IPS-15b (cell line): ENCODE measurements around the gene CDRT15.

Experiments used
- H3K27me3 ChIP-seq: one replicate; pipeline ENCODE4 v1.6.1; 2013; ENCODE audit warnings: low read length; ENCODE audit not compliant: control insufficient read depth, insufficient read depth
- H3K36me3 ChIP-seq: one replicate; pipeline ENCODE4 v1.6.1; 2013; ENCODE audit warnings: low read length; ENCODE audit not compliant: control insufficient read depth, insufficient read depth
- H3K4me1 ChIP-seq: one replicate; pipeline ENCODE4 v1.6.1; 2013; ENCODE audit warnings: mild to moderate bottlenecking, low read length; ENCODE audit not compliant: control insufficient read depth, insufficient read depth
- H3K4me3 ChIP-seq: one replicate; pipeline ENCODE4 v1.5.1; 2013; ENCODE audit warnings: low read depth, low read length
- H3K9ac ChIP-seq: one replicate; pipeline ENCODE4 v1.6.1; 2013; ENCODE audit warnings: low read depth, mild to moderate bottlenecking, low read length
- H3K9me3 ChIP-seq: one replicate; pipeline ENCODE4 v1.6.1; 2013; ENCODE audit warnings: mild to moderate bottlenecking, low read length; ENCODE audit not compliant: control insufficient read depth, insufficient read depth

The CDRT15 gene

DNA sequence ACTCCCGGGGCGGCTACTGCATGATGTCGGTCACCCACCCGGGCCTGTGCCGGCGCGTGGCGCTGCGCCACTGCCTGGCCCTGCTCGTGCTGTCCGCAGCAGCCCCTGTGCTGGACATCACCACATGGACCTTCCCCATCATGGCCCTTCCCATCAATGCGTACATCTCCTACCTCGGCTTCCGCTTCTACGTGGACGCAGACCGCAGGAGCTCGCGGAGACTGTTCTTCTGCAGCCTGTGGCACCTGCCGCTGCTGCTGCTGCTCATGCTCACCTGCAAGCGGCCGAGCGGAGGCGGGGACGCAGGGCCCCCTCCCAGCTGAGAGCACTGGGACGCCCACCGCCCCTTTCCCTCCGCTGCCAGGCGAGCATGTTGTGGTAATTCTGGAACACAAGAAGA, 29.8 kb downstream of the CDRT15 start:
- Histone ChIP-seq H3K9ac (no peak overlapping the region), H3K27me3 (no peaks in the 10 kb centered on the region), H3K4me3 (no peak overlapping the region), H3K36me3 (no peaks in the 10 kb centered on the region), H3K4me1 (no peaks in the 10 kb centered on the region), H3K9me3 (no peaks in the 10 kb centered on the region)

DNA sequence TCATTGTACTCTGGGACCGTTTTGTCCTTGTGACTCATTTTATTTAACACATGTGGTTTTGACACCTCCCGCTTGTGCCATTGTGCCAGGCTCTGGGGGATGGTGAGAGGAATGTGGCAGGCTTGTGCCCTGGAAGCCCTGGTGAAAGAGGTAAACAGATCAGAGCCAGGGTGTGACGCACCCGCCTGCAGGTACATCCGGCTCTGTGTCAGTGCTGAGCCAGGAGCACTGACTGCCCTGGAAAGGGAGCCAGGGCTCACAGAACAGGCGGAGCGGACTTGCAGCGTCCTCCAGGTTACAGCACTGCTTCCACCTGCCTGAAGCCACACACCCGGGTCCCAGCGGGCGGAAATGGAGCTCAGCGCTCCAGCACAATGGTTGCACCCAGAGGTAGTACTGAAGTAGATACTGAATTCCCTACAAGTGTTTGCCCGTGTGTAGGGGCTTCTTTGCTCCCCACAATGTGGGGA, 30.6 kb downstream of the CDRT15 start:
- no peak overlapping the region for H3K4me3 ChIP-seq
- no peaks in the 10 kb centered on the region for H3K4me1 ChIP-seq
- no peak overlapping the region for H3K9ac ChIP-seq
- no peaks in the 10 kb centered on the region for H3K36me3 ChIP-seq
- H3K9me3 ChIP-seq, result no peaks in the 10 kb centered on the region
- no peaks in the 10 kb centered on the region for H3K27me3 ChIP-seq

DNA sequence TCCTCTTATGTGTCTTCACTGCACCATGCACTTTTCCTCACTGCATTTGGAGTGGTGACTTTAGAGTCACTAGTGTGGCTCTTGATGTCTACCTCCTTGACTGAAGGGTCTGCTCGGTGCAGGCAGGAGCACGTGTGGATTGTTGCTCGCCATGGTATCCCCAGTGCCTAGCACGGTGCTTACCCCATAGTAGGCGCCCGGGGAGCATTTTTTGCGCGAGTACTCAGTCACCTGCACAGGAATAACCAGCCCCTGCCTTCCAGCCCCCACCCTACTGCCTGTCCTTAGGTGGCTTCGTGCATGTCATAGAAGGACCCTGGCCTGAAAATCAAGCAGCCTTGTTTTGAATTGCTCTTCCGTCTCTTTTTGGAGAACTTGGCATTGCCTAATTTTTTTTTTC, 31.3 kb downstream of the CDRT15 start:
- no peaks in the 10 kb centered on the region for H3K27me3 ChIP-seq
- H3K36me3 ChIP-seq, result no peaks in the 10 kb centered on the region

DNA sequence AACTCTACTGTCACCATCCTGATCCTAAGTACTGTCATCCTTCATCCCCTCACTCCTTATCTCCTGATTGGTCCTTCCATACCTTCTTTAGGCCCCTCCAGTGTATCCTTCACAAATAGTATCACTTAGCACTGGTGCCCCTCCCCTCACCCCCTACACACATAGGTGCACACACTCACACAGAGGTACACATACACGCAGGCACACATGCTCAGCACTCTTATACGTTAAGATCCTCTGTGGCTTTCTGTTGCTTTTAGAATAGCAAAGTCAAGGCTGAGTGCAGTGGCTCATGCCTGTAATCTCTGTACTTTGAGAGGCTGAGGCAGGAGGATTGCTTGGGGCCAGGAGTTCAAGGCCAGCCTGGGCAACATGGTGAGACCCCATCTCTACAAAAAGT, 32.1 kb downstream of the CDRT15 start:
- H3K27me3 ChIP-seq, result no peaks in the 10 kb centered on the region
- no peaks in the 10 kb centered on the region for H3K4me1 ChIP-seq
- H3K4me3 ChIP-seq, result no peak overlapping the region
- H3K9me3 ChIP-seq, result no peaks in the 10 kb centered on the region
- no peak overlapping the region for H3K9ac ChIP-seq
- H3K36me3 ChIP-seq, result no peaks in the 10 kb centered on the region

More for the DNA sequence above, 31.3 kb downstream of the CDRT15 start:
- H3K4me3 ChIP-seq, result no peak overlapping the region
- no peaks in the 10 kb centered on the region for H3K4me1 ChIP-seq
- H3K9me3 ChIP-seq, result no peaks in the 10 kb centered on the region
- H3K9ac ChIP-seq, result no peak overlapping the region

DNA sequence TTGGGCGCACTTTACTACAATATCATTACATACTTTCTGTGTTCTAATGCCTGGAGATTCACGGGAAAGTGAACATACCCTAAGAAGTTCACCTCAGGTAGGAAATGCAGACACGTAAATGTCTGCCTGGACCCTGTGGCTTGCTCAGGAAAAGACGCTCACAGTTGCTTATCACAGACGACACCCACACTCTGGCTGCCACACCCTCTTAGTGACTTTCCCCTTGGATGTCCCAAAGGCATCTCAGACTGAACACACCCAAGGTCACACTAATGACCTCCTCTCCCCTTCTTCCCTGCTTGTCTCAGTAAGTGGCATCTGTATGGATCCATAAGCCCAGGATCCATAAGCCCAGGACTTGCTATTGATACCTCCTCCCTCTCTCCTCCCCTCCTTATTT, 32.6 kb downstream of the CDRT15 start:
- no peaks in the 10 kb centered on the region for H3K4me1 ChIP-seq
- H3K27me3 ChIP-seq, result no peaks in the 10 kb centered on the region
- H3K36me3 ChIP-seq, result no peaks in the 10 kb centered on the region

DNA sequence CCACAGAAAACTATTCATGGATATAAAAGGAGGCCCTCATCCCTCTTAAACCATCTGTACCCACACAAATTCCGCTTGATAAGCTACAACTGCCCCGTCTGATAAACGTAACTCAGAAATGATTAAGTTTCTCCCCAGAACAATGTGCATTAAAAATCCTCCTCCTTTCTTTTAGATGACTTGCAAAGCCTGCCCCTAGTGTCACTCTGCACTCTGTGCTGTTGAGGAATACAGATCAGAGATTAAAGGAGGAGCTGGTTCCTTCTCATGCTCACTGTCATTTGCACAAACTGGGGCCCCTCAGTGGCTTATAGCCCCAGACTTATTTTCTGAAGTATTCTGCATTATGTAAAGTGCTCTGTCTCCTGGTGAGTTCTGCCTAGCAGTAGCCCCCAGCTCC, 33.3 kb downstream of the CDRT15 start:
- Histone ChIP-seq H3K9me3 (no peaks in the 10 kb centered on the region), H3K4me3 (no peak overlapping the region), H3K27me3 (no peaks in the 10 kb centered on the region)

More for the DNA sequence above, 32.6 kb downstream of the CDRT15 start:
- Histone ChIP-seq H3K9ac (no peak overlapping the region), H3K4me3 (no peak overlapping the region), H3K9me3 (no peaks in the 10 kb centered on the region)

DNA sequence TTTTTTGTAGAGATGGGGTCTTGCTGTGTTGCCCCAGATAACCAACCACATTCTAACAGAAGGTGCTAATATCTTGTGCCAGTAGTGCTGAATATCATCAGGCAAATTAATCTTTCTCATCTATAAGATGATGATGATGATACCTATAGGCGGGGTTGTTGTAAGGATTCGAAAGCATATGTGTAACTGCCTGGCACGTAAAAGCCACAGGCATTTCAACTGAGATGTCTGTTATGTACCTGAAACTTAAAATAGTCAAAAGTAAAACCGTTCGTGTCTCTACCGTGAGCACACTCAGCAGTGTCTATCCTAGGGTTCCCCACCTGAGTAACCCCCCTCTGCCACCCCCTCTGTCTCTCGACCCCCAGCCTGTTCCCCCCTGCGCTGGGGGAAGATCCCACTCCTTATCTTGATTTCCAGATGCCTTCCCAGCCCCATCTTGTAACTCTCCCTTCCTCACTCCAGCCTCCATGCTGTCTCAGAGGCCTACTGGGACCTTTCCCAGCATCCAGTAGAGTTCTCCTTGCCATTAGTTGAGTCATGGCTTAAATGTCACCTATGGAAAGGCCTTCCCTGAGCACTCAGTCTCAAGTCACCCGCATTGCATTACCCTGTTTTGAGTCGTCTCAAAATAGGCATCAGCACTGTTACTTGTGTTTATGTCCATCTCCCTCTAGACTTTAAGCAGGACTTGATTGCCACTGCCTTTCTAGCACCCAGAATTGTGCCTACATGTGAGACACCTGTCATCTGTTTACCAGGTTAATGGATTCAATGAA, 34.1 kb downstream of the CDRT15 start:
- Histone ChIP-seq H3K4me3 (no peak overlapping the region), H3K9ac (no peak overlapping the region)

More for the DNA sequence above, 33.3 kb downstream of the CDRT15 start:
- Histone ChIP-seq H3K4me1 (no peaks in the 10 kb centered on the region), H3K36me3 (no peaks in the 10 kb centered on the region), H3K9ac (no peak overlapping the region)

DNA sequence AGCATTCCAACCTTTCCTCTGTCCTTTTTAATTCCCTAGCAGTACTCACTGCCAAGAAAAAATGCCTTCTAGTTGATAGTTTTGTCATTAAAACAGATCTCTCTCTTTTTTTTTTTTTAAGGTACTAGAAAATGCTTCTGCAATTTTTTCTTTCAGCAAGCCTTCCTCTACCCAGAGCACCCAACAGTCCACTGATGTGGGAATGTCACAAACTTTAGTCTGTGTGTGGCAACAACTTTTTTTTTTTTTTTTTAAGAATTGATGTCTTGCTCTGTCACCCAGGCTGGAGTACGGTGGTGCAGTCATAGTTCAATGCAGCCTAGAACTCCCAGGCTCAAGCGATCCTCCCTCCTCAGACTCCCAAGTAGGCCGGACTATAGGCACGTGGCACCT, 34.7 kb downstream of the CDRT15 start:
- no peaks in the 10 kb centered on the region for H3K4me1 ChIP-seq
- H3K27me3 ChIP-seq, result no peaks in the 10 kb centered on the region
- H3K4me3 ChIP-seq, result no peak overlapping the region
- H3K9me3 ChIP-seq, result no peaks in the 10 kb centered on the region
- no peaks in the 10 kb centered on the region for H3K36me3 ChIP-seq
- no peak overlapping the region for H3K9ac ChIP-seq

More for the DNA sequence above, 34.1 kb downstream of the CDRT15 start:
- Histone ChIP-seq H3K27me3 (no peaks in the 10 kb centered on the region), H3K4me1 (no peaks in the 10 kb centered on the region), H3K36me3 (no peaks in the 10 kb centered on the region), H3K9me3 (no peaks in the 10 kb centered on the region)

DNA sequence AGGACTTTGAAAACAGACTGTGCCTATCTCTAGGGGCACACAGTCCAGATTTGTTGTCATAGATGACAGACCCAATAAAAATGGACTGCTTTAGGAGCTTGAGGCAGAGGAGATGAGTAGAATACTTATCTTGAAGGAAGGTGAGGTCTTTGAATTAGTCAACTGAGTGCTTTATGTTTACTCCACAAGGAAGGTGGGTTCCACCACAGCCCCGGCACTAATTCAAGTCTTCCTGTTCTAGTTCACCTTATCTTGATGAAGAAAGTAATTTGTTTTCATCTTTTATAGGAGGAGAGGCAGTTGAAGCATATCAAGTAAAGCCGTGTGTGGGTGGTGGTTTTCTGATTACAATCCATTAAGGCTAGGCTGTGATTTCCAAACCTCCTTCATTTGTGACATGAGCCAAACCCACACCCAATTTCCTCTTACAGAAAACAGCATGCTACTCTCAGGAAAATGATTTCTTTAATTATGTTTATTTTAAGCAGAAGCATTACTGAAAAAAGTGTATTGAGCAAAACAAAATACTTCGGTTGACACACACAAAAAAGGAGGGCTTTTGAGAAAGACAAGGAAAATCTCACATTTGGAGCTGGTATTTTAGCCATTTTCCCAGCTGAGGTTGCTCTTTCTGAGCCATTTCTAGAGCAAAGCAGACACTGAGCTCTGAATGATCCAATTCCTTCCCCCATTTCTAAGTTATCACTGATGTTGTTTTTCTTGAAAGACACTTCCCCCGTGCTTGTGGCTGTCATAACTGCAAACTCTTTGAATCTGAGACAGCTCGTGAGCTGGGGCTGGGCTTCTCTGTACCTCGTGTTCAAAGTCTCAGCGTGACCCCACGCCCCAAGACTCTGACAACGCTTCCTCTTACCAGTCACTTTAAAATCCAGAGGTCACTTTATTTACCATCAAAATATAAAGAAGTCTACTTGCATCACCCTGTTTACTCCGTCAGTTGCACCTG, 35.4 kb downstream of the CDRT15 start:
- H3K4me1 ChIP-seq, result no peaks in the 10 kb centered on the region
- H3K4me3 ChIP-seq, result no peak overlapping the region
- no peak overlapping the region for H3K9ac ChIP-seq
- H3K36me3 ChIP-seq, result no peaks in the 10 kb centered on the region
- no peaks in the 10 kb centered on the region for H3K27me3 ChIP-seq
- H3K9me3 ChIP-seq, result no peaks in the 10 kb centered on the region

DNA sequence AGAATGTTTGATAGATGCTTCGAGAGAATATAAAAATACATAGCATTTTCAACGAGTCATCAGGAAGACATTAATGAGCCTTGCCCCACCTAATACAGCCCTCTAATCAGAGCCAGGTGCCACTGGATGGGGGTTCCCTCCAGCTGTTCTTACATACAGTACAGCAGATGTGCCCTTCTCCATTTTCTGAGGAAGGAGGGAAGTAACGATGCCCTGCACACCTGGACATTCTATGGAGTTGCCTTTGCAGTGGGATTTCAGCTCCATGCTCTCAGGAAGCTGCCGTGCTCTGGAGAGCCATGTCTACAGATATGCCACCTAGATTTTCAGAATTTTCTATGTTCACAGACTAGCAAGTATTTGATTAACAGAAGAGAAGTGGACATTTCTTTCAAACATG, 36.3 kb downstream of the CDRT15 start:
- Histone ChIP-seq H3K9me3 (no peaks in the 10 kb centered on the region), H3K27me3 (no peaks in the 10 kb centered on the region), H3K4me3 (no peak overlapping the region), H3K4me1 (no peaks in the 10 kb centered on the region), H3K36me3 (no peaks in the 10 kb centered on the region), H3K9ac (no peak overlapping the region)

DNA sequence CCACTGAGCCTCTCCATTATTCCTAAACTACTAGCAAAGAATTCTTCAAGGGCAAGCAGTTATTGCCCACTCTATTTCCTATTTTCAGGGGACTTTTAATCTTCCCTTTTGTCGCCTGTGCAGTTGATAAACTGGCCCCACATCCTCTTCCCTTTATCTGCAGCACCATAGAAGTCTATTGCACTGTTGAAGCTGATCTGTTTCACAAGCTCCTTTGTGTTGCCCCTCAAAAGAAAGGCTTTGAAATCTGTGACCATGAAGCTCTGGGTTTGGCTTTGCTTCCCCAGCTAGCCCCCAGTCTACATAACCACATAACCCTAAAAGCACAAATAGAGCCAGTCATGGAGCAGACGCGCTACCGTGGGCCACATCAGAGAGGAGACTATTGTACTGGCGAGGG, 37.1 kb downstream of the CDRT15 start:
- Histone ChIP-seq H3K9me3 (no peaks in the 10 kb centered on the region), H3K4me1 (no peaks in the 10 kb centered on the region), H3K36me3 (no peaks in the 10 kb centered on the region), H3K4me3 (no peak overlapping the region), H3K27me3 (no peaks in the 10 kb centered on the region), H3K9ac (no peak overlapping the region)
